Measurements from ENCODE around the gene KCNK2.

KCNK2 gene, protein sequence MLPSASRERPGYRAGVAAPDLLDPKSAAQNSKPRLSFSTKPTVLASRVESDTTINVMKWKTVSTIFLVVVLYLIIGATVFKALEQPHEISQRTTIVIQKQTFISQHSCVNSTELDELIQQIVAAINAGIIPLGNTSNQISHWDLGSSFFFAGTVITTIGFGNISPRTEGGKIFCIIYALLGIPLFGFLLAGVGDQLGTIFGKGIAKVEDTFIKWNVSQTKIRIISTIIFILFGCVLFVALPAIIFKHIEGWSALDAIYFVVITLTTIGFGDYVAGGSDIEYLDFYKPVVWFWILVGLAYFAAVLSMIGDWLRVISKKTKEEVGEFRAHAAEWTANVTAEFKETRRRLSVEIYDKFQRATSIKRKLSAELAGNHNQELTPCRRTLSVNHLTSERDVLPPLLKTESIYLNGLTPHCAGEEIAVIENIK

GRCh38 chr1:215082532-215083382 is at the start of gene KCNK2:
Gene KCNK2 (plus strand): TSS chr1:215082737. CDS start chr1:215083386, 649 bp downstream.
- peak; percentile 3 for DNase-seq (ENCODE audit: low read depth)

DNA sequence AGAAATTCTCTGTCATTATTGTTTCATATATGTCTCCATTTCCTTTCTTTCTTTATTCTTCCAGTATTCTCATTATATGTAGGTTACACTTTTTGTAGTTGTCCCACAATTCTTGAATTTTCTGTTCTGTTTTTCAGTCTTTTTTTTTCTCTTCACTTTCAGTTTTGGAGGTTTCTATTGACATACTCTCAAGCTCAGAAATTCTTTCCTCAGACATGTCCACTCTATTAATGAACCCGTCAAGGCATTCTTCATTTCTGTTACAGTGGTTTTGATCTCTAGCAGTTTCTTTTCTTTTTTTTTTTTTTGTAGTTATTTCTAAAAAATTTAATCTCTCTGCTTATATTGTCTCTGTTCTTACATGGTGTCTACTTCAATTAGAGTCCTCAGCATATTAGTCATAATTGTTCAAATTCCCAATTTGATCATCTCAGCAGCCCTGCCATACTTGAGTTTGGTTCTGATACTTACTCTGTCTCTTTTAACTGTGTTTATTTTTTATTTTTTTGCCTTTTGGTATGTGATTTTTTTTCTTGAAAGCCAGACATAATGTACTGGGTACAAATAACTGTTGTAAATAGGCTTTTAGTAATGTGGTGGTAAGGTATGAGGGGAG is 49.5 kb upstream of the KCNK2 start:
- DNase-seq (ENCODE audit: low read depth) = no peak

- DNase-seq (ENCODE audit: low read depth) = no peak
Observed at GRCh38 chr1:215040190-215040589, 42.3 kb upstream of the KCNK2 start.

- no peak for DNase-seq (ENCODE audit: low read depth)
Observed at GRCh38 chr1:215043401-215043800, 39.1 kb upstream of the KCNK2 start.

DNA sequence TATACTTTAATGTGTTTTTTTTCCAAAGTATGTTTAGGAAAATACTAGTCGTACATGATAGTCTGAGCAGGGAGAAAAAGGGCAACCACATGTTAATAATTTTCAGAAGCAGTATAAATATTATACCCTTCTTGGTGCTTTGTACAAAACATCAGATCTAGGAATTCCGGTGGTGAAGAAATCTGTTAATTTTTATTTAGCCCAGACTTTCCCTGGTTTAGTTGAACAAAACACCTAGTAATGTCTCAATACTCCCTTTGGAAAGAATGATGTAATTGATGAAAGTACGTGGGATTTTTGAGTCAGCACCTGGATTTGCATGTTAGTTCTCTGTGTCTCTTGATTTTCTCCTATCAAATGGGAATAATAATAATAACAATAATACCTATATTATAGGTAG is 38.4 kb upstream of the KCNK2 start:
- no peak for DNase-seq (ENCODE audit: low read depth)

GRCh38 chr1:215045698-215046308 is 36.7 kb upstream of the KCNK2 start:
- no peak for DNase-seq (ENCODE audit: low read depth)

DNA sequence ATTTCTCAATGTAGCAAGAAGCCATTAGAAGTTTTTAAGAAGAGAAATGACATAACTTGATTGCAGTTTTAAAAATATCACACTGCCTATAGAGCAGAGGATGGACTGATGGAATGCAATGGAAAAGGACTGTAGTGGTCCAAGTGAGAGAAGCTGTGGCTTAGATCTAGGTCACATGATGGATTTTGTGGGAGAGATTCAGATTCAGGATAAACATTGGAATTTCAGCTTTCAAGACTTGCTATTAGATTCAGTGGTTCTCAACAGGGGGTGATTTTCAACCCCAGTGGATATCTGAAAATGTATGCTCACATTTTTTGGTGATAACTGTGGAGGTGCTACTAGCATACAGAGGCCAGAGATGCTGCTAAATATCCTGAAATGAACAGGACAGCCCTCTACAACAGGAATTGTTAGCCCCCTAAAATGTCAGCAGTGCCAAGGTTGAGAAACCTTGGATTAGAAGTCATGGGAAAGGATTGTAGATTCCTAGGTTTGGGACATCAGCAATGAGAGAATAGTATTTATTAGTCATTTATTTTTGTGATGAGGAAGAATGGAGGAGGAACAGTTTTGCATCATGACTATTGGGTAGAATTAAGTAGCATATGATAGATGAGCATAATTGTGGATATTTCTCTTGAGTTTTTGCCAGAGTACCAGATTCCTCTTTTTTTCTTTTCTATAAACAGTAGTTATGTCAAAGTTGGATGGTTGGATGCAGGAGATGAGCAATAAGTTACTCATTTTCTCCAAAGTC is 30.1 kb upstream of the KCNK2 start:
- DNase-seq (ENCODE audit: low read depth) = no peak

DNA sequence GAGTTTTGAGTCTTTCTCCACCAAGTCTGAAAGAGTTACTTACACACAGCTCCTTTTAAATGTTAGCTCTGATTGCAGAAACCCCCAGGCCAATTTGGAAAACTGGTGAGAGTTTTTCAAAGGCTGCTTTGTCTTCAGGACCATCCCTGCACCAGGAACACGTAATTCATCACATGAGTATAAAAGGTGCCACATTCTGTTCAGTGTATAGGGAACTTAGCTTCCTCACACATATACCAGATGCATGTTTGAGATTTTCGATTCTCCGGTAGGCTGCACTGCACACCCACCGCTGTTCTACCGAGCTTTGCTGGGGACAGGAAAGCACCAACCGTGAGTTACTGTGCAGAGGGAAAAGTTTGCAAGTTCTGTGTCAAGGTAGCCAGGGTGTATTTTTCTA is 28.3 kb upstream of the KCNK2 start:
- no peak for DNase-seq (ENCODE audit: low read depth)

DNA sequence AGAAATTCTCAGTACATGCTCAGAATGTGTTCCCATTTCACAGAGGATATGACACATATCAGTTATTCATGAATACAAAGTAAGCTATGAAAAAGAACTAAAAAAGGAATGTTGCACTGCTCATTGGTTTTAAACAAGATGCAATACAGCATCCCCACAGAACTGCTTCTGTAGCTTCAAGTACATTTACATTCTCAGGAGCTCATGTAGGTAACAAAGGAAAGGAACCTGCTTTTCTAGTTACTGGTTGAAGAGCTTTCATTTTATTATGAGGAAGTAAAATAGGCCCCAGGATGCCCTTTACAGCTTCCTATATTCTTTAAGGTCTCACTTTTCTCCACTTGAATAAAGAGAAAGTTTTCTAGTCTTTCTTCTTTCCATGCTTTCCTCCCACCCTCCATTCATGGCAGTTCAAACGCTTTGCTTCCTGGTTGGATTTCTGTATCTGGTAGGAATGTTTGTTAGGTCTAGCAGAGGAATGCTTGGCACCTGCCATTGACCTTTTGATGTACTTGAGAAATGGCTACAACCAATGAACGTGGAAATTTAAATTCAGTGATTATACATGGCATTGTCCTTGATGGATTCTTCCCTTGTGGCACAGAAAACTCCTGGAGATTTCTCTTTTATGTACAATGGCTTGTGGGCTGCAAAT is 27.1 kb upstream of the KCNK2 start:
- DNase-seq (ENCODE audit: low read depth) = no peak

DNA sequence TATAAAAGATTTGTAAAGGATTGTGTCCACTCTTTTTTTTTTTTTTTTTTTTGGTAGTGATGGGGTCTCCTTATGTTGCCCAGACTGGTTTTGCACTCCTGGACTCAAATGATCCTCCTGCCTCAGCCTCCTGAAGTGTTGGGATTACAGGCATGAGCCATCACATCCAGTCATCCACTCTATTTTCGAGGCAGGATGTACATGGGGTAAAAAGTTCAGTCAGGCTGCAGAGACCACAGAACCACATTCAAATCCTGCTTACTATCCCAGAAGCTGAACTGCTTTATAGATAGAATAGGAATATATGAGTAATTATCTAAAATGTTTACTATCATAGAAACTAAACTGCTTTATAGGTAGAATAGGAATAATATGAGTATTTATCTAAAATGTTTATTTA is 26.0 kb upstream of the KCNK2 start:
- no peak for DNase-seq (ENCODE audit: low read depth)

DNA sequence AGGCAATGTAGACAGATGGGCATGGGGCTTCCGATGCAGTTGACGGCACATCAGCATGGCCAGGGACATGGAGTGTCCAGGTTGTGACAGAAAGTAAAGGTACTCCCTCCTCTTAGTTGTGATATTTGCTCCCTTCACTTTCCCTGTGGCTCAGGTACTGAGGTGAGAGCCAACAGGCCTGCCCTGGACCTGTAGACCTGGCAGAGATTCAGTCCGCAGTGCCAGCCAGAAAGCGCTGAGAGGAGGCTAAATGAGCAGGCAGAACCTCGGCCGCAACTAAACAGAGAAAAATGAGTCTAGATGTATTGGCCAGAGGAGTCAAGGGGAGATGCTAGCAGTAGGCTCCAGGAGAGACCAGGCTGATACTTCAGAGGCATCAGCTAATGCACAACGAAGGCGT is 22.6 kb upstream of the KCNK2 start:
- DNase-seq (ENCODE audit: low read depth) = no peak

DNA sequence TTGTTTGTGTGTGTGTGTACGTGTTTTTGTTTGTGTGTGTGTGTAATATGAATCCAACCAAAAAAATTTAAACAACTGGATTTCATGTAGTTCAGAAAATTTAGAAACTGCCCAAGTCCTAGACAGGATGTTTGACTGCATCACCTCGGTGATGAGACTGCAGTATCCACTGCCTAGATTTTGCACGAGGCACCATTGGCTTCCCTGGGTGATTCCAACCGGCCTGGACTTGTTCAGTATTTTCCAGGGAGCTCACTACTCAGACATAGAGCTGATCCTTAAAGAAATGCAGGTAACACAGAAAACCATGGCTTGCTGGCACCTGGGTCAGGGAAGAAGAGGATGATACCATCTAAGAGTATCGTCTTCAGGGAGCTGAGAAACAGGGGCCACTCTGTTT is 18.2 kb upstream of the KCNK2 start:
- DNase-seq (ENCODE audit: low read depth) = no peak

GRCh38 chr1:215071078-215071477 is 11.5 kb upstream of the KCNK2 start:
- DNase-seq (ENCODE audit: low read depth) = no peak

DNA sequence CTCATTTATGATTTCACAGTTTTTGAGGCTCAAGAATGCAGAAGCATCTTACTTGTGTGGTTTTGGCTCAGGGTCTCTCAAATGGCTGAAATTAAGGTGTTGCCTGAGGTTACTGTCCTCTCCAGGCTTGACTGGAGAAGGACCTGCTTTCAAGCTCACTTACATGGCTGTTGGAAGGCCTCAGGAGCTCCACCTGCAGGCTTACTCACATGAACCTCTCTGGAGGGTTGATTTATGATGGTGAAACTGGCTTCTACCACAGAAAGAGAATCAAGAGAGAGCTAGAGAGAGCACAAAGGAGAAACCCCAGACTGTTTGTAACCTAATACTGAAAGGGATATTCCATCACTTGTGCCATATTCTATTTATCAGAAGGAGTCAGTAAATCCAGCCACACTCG is 6.2 kb upstream of the KCNK2 start:
- DNase-seq (ENCODE audit: low read depth) = peak; percentile 29

DNA sequence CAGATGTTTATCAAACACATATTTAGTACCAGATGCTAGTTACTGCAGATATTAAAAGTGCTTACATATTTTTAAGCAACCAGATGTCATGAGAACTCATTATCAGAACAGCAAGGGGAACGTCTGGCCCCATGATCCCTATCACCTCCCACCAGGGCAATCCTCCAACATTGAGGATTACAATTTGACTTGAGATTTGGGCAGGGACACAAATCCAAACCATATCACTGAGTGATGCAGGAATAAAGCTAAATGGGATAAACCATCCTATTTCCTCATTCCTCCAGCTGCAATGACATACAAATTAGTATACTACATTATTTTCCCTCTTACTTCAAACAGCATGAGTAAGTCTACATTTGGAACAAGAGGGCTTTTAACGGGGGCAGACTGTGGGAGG is 3.1 kb upstream of the KCNK2 start:
- no peak for DNase-seq (ENCODE audit: low read depth)

DNA sequence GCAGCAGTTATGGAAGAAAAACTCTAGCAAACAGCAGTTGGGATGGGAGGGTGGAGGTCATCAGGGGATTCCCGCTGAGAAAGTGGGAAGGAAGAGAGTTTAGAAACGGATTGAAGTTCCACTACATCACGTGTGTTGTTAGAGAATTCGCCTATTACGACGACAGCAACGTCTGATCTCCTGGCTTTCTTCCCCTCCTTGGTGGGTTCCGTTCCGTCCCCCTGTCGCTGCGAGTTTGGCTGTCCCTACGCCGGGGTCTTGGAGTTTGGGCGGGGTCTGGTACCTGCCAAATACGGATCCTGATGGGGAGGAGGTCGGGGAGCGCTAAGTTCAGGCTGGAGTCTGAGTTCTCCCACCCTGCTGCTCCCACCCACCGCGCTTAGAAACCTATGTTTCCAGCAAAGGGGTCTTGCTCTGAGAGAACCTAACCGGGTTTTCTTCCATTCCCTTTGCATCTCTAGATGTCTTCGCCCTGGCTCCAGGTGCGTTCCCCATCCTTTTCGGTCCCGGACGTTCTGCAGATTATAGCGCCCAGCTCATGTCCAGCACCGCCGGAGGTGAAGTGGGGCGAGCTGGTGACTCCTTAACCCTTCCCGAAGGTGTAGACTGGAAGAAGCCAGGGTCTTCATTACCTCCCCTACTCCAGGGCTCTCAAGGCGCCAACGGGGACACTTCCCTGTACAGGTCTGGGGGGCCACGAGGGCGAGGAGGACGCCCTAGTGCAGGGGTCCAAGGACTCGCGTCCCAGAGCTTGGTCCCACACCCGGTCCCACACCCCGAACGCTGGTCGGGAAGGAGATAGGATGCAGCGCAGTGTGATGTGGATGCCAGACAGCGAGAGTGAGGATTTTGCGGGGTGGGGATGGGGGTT is 641 bp upstream of the KCNK2 start:
- DNase-seq (ENCODE audit: low read depth) = no peak

DNA sequence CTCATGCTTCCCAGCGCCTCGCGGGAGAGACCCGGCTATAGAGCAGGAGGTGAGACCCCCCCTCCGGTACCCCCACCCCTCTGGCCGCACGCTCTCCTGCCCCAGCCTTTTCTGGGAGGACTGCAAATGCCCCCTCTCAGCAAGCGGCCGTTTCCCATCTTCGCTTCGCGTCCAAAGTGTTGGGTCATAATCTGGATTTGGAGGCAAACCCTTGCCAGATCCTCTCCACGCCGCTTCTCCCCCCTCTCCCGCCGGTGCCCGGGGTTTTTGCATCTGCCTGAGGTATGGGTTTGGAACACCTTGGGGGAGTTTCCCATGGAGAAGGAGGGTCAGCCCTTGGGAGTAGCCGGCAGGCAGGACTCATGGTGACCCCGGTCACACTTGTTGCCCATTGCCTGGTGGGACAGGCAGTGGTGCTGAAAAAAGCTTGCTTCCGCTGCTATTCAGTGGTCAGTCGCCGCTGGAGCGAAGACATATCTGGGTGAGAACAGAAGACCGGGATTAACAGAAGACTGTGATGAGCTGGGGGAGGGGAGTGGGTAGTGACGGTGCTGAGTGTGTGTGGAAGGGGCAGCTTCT is 935 bp downstream of the KCNK2 start:
- DNase-seq (ENCODE audit: low read depth) = no peak

DNA sequence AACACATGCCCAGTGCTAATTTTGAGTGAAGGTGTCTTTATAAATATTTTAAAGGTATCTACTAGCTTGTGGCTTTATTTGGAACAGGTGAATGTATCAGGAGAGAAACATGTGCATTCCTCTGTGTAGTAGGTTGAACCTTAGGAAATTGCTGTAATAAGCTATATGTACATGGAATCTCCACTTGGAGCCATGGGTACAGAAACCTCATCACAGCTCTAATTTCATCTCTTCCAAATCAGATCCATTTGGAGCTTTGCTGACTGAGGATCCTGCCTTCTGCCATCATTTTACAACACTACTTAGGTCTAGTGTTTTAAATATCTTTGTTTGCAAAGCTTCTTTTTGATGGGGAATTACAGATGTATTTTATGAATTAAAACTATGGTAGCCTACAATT is 2.1 kb downstream of the KCNK2 start:
- DNase-seq (ENCODE audit: low read depth) = no peak

DNA sequence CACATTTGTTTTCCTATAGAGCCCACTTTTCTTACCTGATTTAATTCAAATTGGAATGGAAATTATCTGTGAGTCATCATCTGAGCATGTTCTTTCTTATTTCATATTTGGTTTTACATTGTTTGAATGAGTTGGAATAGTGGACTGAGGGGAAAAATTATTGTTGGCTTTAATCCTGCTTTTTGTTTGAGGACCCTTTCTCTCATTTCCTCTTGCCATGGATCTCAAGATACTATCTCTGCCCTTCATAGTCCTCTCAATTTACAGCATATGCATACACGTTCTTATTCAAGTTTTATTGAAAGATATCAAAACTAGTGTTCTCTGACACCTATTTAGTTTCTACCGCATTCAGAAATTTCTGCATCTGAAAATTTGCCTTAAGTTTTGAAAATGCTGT is 5.1 kb downstream of the KCNK2 start:
- DNase-seq (ENCODE audit: low read depth) = no peak

- no peak for DNase-seq (ENCODE audit: low read depth)
Observed at GRCh38 chr1:215094381-215094780, 11.8 kb downstream of the KCNK2 start.
